Panc1 (cell line): ENCODE measurements around the gene EHBP1L1. TPM values are rescaled to one million over a fixed set of nuclear protein-coding genes. Genes with fewer than 3 reads are reported as not detected.

ENCODE experiments used
- ATAC-seq: fragments of 200-7000 bp; cut with Tn5 transposase; 2 replicates; pipeline ENCODE4 v1.9.1; 2020; ENCODE audit warnings: mild to moderate bottlenecking, moderate library complexity
- BruUV-seq: library from RNA; stranded (reverse); fragments of 400-500 nt; replicated peaks from 2 replicates; lab custom pipeline; 2021; lab: Mats Ljungman, UMichigan
- CTCF ChIA-PET: fragments of 300-600 bp; sonication (Branson Sonifier 250); formaldehyde crosslinking; loops from one replicate; lab custom pipeline; 2022; ENCODE audit warnings: antibody characterized with exemption; lab: Charles Lee
- POLR2A ChIA-PET: fragments of 300-600 bp; sonication (Branson Sonifier 250); formaldehyde crosslinking; loops from one replicate; lab custom pipeline; 2022; ENCODE audit warnings: antibody characterized with exemption; lab: Charles Lee
- DNase-seq: peaks from one replicate; pipeline ENCODE4 v3.0.0-alpha.2; 2010; ENCODE audit warnings: low read depth, low spot score
- H3K27ac ChIP-seq: 2 replicates; pipeline ENCODE4 v1.5.1; 2011; ENCODE audit warnings: mild to moderate bottlenecking, low read length, inconsistent platforms
- H3K27me3 ChIP-seq: fragments of 200-500 bp; sonication (Bioruptor generic); 2 replicates; pipeline ENCODE4 v1.6.0; 2014; ENCODE audit warnings: low read length, inconsistent platforms; ENCODE audit not compliant: control insufficient read depth, insufficient read depth
- H3K36me3 ChIP-seq: fragments of 200-500 bp; sonication (Bioruptor generic); 2 replicates; pipeline ENCODE4 v1.5.1; 2014; ENCODE audit warnings: inconsistent platforms, mild to moderate bottlenecking, low read length, moderate library complexity; ENCODE audit not compliant: control insufficient read depth, insufficient read depth
- H3K4me1 ChIP-seq: 2 replicates; pipeline ENCODE4 v1.5.1; 2011; ENCODE audit warnings: inconsistent platforms, mild to moderate bottlenecking, low read length, moderate library complexity; ENCODE audit not compliant: control insufficient read depth, insufficient read depth
- H3K4me3 ChIP-seq, 2 experiments: 2 replicates each; pipeline ENCODE4 v1.5.1; 2011 to 2012; ENCODE audit warnings: low read depth in 2 of 2, low read length in 2 of 2, mild to moderate bottlenecking in 2 of 2, inconsistent platforms in 1 of 2, moderate library complexity in 1 of 2
- H3K9me3 ChIP-seq: fragments of 200-500 bp; sonication (Bioruptor generic); 2 replicates; pipeline ENCODE4 v1.5.1; 2014; ENCODE audit warnings: low read depth, mild to moderate bottlenecking, inconsistent platforms, low read length, moderate library complexity; ENCODE audit not compliant: control insufficient read depth, insufficient read depth
- POLR2AphosphoS5 ChIP-seq: IDR thresholded peaks from 2 replicates; pipeline ENCODE4 v1.6.1; 2012; ENCODE audit warnings: mild to moderate bottlenecking, low read depth, low read length, moderate library complexity
- SIN3A ChIP-seq: IDR thresholded peaks from 2 replicates; pipeline ENCODE4 v1.6.1; 2012; ENCODE audit warnings: low read depth, mild to moderate bottlenecking, low read length, moderate library complexity, borderline replicate concordance; ENCODE audit not compliant: insufficient read depth
- TCF7L2 ChIP-seq: IDR thresholded peaks from 2 replicates; pipeline ENCODE4 v1.6.1; 2011; ENCODE audit warnings: mild to moderate bottlenecking, low read depth, low read length, inconsistent platforms
- in situ Hi-C: cut with HindIII; loops from 2 replicates; pipeline ENCODE4 v1.10.0; 2016; ENCODE audit warnings: low sequenced_read_pairs, low pct_unique_long_range_greater_than_20kb
- intact Hi-C: fragments of 100-400 bp; cut with micrococcal nuclease; formaldehyde crosslinking; loops from one replicate; pipeline ENCODE4 v1.10.0; 2022; ENCODE audit not compliant: unreplicated experiment
- total RNA-seq: library from RNA; stranded (reverse); gene quantifications from one replicate; pipeline ENCODE4 v1.2.1, GENCODE V29; 2021; ENCODE audit not compliant: unreplicated experiment
- TF ChIP-seq, protein P1 (sequence below), 2 experiments: IDR thresholded peaks; 2 replicates each; pipeline ENCODE4 v1.6.1; 2011 to 2012; ENCODE audit warnings: low read depth in 2 of 2, control low read depth in 1 of 2, low read length in 1 of 2, mild to moderate bottlenecking in 1 of 2, moderate library complexity in 1 of 2; ENCODE audit not compliant: insufficient read depth in 1 of 2
- TF ChIP-seq, protein P2 (sequence below): fragments of 450-650 bp; IDR thresholded peaks from 2 replicates; pipeline ENCODE4 v1.5.1; 2017; ENCODE audit warnings: mild to moderate bottlenecking

Gene EHBP1L1
- total RNA-seq, 1 experiment from 2014 or later: 108 TPM

DNA sequence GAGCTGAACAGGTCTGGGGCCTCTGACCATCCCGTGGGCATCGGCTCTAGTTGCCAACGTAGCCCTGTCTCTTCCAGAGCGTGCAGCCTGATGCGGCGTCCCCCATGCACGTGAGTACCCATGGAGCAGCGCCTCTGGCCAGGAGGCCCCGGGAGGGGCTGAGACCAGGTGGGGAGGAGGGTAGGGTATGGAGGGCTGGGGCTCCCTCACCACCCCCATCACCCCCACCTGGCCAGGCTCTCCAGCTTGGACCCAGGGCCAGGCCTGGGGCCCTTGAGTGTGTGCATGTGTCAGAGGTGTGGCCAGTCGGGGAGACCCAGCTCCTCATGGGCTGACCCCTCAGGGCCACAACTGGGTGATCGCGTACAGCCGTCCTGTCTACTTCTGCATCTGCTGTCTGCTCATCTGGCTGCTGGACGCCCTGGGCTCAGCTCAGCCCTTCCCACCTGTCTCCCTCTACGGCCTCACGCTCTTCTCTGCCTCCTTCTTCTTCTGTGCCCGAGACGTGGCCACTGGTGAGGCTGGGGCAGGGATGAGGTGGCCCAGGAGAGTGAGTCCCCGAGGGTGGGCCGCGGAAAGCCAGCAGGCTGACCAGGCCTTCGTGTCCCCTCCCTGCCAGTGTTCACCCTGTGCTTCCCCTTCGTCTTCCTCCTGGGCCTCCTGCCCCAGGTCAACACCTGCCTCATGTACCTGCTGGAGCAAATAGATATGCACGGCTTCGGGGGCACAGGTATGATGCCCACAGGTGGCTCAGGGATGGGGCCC, 48.2 kb downstream of the EHBP1L1 start:
- POLR2A ChIA-PET: interaction anchor here (1.1 kb wide), 1 partner anchor 9 kb away, joined by 3 read pairs; no protein-coding TSS in a partner anchor
- intact Hi-C loops: no loop called here
- no TSS peak for BruUV-seq

DNA sequence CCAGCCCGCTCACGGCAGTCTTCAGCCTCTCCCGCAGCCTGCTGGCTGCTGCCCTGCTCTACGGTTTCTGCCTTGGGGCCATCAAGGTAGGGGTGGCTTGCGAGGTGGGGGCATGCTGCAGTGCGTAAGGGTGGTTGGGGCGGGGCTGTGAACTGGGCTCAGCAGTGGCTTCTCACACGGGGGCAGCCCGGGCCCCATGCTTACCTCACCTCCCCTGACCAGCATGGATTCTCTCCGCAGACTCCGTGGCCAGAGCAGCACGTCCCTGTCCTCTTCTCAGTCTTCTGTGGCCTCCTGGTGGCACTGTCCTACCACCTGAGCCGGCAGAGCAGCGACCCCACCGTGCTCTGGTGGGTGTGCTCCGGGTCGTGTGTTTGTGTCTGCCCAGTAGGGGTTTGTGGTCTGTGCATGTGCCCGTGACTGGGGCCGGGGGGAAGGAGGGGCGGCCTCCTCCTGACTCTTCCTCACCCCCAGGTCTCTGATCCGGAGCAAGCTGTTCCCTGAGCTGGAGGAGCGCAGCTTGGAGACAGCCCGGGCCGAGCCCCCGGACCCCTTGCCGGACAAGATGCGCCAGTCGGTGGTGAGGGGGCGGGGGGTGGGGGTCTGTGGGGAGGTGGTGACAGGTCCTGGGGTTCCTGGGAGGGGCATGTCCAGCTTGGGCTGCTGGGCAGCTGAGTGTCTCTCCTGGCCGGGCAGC, 49.2 kb downstream of the EHBP1L1 start:
- TF ChIP-seq, protein P1, sequence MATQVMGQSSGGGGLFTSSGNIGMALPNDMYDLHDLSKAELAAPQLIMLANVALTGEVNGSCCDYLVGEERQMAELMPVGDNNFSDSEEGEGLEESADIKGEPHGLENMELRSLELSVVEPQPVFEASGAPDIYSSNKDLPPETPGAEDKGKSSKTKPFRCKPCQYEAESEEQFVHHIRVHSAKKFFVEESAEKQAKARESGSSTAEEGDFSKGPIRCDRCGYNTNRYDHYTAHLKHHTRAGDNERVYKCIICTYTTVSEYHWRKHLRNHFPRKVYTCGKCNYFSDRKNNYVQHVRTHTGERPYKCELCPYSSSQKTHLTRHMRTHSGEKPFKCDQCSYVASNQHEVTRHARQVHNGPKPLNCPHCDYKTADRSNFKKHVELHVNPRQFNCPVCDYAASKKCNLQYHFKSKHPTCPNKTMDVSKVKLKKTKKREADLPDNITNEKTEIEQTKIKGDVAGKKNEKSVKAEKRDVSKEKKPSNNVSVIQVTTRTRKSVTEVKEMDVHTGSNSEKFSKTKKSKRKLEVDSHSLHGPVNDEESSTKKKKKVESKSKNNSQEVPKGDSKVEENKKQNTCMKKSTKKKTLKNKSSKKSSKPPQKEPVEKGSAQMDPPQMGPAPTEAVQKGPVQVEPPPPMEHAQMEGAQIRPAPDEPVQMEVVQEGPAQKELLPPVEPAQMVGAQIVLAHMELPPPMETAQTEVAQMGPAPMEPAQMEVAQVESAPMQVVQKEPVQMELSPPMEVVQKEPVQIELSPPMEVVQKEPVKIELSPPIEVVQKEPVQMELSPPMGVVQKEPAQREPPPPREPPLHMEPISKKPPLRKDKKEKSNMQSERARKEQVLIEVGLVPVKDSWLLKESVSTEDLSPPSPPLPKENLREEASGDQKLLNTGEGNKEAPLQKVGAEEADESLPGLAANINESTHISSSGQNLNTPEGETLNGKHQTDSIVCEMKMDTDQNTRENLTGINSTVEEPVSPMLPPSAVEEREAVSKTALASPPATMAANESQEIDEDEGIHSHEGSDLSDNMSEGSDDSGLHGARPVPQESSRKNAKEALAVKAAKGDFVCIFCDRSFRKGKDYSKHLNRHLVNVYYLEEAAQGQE (IDR thresholded peaks at IDR 0.05; ENCODE audit: insufficient read depth in 1 of 2, low read depth in 2 of 2, low read length in 1 of 2): no peak
- peak; percentile 12; the same call in 1 of the 2 replicates for TF ChIP-seq POLR2AphosphoS5
- POLR2A ChIA-PET: no interaction called here
- no peaks in the 10 kb centered on the region for H3K9me3 ChIP-seq
- H3K4me3 ChIP-seq: no peak overlapping the region
- DNase-seq: no peak
- CTCF ChIA-PET: interaction anchor here (1.1 kb wide), 1 partner anchor 38 kb away, joined by 3 read pairs; no protein-coding TSS in a partner anchor
- intact Hi-C loops (no loop called here), in situ Hi-C loops (no loop called here)
- no TSS peak for BruUV-seq
- no peaks in the 10 kb centered on the region for H3K27me3 ChIP-seq
- H3K4me1 ChIP-seq: no peaks in the 10 kb centered on the region
- H3K36me3 ChIP-seq: peaks cover 18% of the 10 kb centered on the region; the same call in 1 of the 2 replicates
- no peak overlapping the region for H3K27ac ChIP-seq
- ATAC-seq: 0 out of 2 replicates have a peak, but pooled peaks have one; percentile 9

More for the DNA sequence above, 48.2 kb downstream of the EHBP1L1 start:
- TF ChIP-seq, protein P1 (IDR thresholded peaks at IDR 0.05; ENCODE audit: insufficient read depth in 1 of 2, low read depth in 2 of 2, low read length in 1 of 2): no peak
- TF ChIP-seq TCF7L2 (no peak), SIN3A (no peak), POLR2AphosphoS5 (no peak)
- TF ChIP-seq, protein P2, sequence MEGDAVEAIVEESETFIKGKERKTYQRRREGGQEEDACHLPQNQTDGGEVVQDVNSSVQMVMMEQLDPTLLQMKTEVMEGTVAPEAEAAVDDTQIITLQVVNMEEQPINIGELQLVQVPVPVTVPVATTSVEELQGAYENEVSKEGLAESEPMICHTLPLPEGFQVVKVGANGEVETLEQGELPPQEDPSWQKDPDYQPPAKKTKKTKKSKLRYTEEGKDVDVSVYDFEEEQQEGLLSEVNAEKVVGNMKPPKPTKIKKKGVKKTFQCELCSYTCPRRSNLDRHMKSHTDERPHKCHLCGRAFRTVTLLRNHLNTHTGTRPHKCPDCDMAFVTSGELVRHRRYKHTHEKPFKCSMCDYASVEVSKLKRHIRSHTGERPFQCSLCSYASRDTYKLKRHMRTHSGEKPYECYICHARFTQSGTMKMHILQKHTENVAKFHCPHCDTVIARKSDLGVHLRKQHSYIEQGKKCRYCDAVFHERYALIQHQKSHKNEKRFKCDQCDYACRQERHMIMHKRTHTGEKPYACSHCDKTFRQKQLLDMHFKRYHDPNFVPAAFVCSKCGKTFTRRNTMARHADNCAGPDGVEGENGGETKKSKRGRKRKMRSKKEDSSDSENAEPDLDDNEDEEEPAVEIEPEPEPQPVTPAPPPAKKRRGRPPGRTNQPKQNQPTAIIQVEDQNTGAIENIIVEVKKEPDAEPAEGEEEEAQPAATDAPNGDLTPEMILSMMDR: no peak
- Histone ChIP-seq H3K27ac (no peak overlapping the region), H3K4me3 (no peak overlapping the region), H3K27me3 (no peaks in the 10 kb centered on the region), H3K4me1 (no peaks in the 10 kb centered on the region), H3K9me3 (no peaks in the 10 kb centered on the region), H3K36me3 (peaks cover 21% of the 10 kb centered on the region; the same call in 1 of the 2 replicates)
- DNase-seq (no peak), ATAC-seq (no peak)
- in situ Hi-C loops: no loop called here
- CTCF ChIA-PET: no interaction called here
